MM.1S (cell line): ENCODE data around the gene GOLGA5.
"Not testable (repeated sequence)": the region's sequence is repeated elsewhere in the genome, so short reads cannot be mapped to it uniquely, and the experiment has no call there.

ENCODE experiments used
- DNase-seq: peaks from one replicate; pipeline ENCODE4 v3.0.0-alpha.2; 2015
- H2AFZ ChIP-seq: fragments of 300-600 bp; sonication (generic); 2 replicates; pipeline ENCODE4 v1.6.0; 2016; ENCODE audit warnings: antibody characterized with exemption, low read length
- H3F3A ChIP-seq: fragments of 300-600 bp; sonication (generic); 2 replicates; pipeline ENCODE4 v1.6.1; 2016; ENCODE audit warnings: mild to moderate bottlenecking, antibody characterized with exemption, low read length, moderate library complexity, mixed read lengths; ENCODE audit not compliant: insufficient read depth
- H3K27ac ChIP-seq: fragments of 300-600 bp; sonication (generic); 2 replicates; pipeline ENCODE4 v1.5.1; 2016; ENCODE audit warnings: mild to moderate bottlenecking, low read length
- H3K27me3 ChIP-seq: fragments of 300-600 bp; sonication (generic); replicated peaks from 2 replicates; pipeline ENCODE4 v1.6.0; 2016; ENCODE audit warnings: low read length; ENCODE audit not compliant: insufficient read depth
- H3K36me3 ChIP-seq: fragments of 300-600 bp; sonication (generic); replicated peaks from 2 replicates; pipeline ENCODE4 v1.6.1; 2016; ENCODE audit warnings: mild to moderate bottlenecking, low read length, mixed read lengths; ENCODE audit not compliant: insufficient read depth
- H3K4me1 ChIP-seq: fragments of 300-600 bp; sonication (generic); 2 replicates; pipeline ENCODE4 v1.6.1; 2016; ENCODE audit warnings: low read length, mixed read lengths
- H3K4me2 ChIP-seq: fragments of 300-600 bp; sonication (generic); 2 replicates; pipeline ENCODE4 v1.6.0; 2016; ENCODE audit warnings: low read depth, low read length
- H3K4me3 ChIP-seq: fragments of 300-600 bp; sonication (generic); 2 replicates; pipeline ENCODE4 v1.5.1; 2016; ENCODE audit warnings: low read length, mixed read lengths
- H3K79me2 ChIP-seq: fragments of 300-600 bp; sonication (generic); 2 replicates; pipeline ENCODE4 v1.6.1; 2016; ENCODE audit warnings: mixed run types, low read length, mixed read lengths
- H3K9ac ChIP-seq: fragments of 300-600 bp; sonication (generic); 2 replicates; pipeline ENCODE4 v1.6.1; 2016; ENCODE audit warnings: low read length, mixed read lengths
- H3K9me2 ChIP-seq: fragments of 300-600 bp; sonication (generic); replicated peaks from 2 replicates; pipeline ENCODE4 v1.6.1; 2016; ENCODE audit warnings: mild to moderate bottlenecking, low read length, mixed read lengths; ENCODE audit not compliant: insufficient read depth
- H3K9me3 ChIP-seq: fragments of 300-600 bp; sonication (generic); replicated peaks from 2 replicates; pipeline ENCODE4 v1.6.1; 2016; ENCODE audit warnings: mild to moderate bottlenecking, low read length, mixed read lengths; ENCODE audit not compliant: insufficient read depth
- H4K20me1 ChIP-seq: fragments of 300-600 bp; sonication (generic); 2 replicates; pipeline ENCODE4 v1.6.1; 2016; ENCODE audit warnings: mild to moderate bottlenecking, low read length, moderate library complexity, mixed read lengths; ENCODE audit not compliant: insufficient read depth
- CTCF ChIP-seq: fragments of 300-600 bp; sonication (generic); IDR thresholded peaks from 2 replicates; pipeline ENCODE4 v1.5.1; 2016; ENCODE audit warnings: antibody characterized with exemption, low read length, mixed read lengths
- EZH2 ChIP-seq: fragments of 300-600 bp; sonication (generic); optimal IDR thresholded peaks from 2 replicates; pipeline ENCODE3; 2017; ENCODE audit warnings: low read depth, mild to moderate bottlenecking, antibody characterized with exemption, low read length, mixed read lengths
- EZH2phosphoT487 ChIP-seq: fragments of 300-600 bp; sonication (generic); IDR thresholded peaks from 2 replicates; pipeline ENCODE4 v1.6.1; 2018; ENCODE audit warnings: antibody characterized with exemption, low read length

Gene GOLGA5

GRCh38 chr14:92768795-92769194, 25.3 kb upstream of the GOLGA5 start:
- DNase-seq: peak; percentile 56
- Histone ChIP-seq H3K9ac (peak overlapping the region; percentile 84), H3K4me1 (peaks cover 5% of the 10 kb centered on the region), H3K27me3 (no peaks in the 10 kb centered on the region), H3K27ac (peak overlapping the region; percentile 98), H4K20me1 (no peaks in the 10 kb centered on the region), H3K4me3 (no peak overlapping the region), H3K9me3 (no peaks in the 10 kb centered on the region), H2AFZ (no peak overlapping the region), H3K4me2 (peak overlapping the region; percentile 43; the same call in 1 of the 2 replicates), H3K79me2 (no peaks in the 10 kb centered on the region), H3F3A (peaks cover 6% of the 10 kb centered on the region; the same call in 1 of the 2 replicates), H3K36me3 (no peaks in the 10 kb centered on the region), H3K9me2 (no peaks in the 10 kb centered on the region)
- TF ChIP-seq EZH2: no peak
- no peak for TF ChIP-seq CTCF
- no peak for TF ChIP-seq EZH2phosphoT487

- H3F3A ChIP-seq: peaks cover 12% of the 10 kb centered on the region
- no peaks in the 10 kb centered on the region for H3K27me3 ChIP-seq
- H3K4me2 ChIP-seq: no peak overlapping the region
- peak overlapping the region; percentile 52; the same call in 1 of the 2 replicates for H3K27ac ChIP-seq
- no peaks in the 10 kb centered on the region for H3K9me3 ChIP-seq
- TF ChIP-seq CTCF (no peak), EZH2 (no peak), EZH2phosphoT487 (no peak)
- H3K4me1 ChIP-seq: peaks cover 6% of the 10 kb centered on the region
- DNase-seq: no peak
- H3K9ac ChIP-seq: no peak overlapping the region
- H2AFZ ChIP-seq: no peak overlapping the region
- no peaks in the 10 kb centered on the region for H3K36me3 ChIP-seq
- H3K79me2 ChIP-seq: no peaks in the 10 kb centered on the region
- H3K9me2 ChIP-seq: no peaks in the 10 kb centered on the region
- H4K20me1 ChIP-seq: no peaks in the 10 kb centered on the region
- no peak overlapping the region for H3K4me3 ChIP-seq
Measured at GRCh38 chr14:92770484-92770883, 23.6 kb upstream of the GOLGA5 start.

- no peak overlapping the region for H2AFZ ChIP-seq
- no peaks in the 10 kb centered on the region for H4K20me1 ChIP-seq
- peak overlapping the region; percentile 55; the same call in 1 of the 2 replicates for H3K9ac ChIP-seq
- H3K4me2 ChIP-seq: peak overlapping the region; percentile 24; the same call in 1 of the 2 replicates
- no peaks in the 10 kb centered on the region for H3K79me2 ChIP-seq
- H3K9me3 ChIP-seq: no peaks in the 10 kb centered on the region
- H3K4me1 ChIP-seq: peaks cover 11% of the 10 kb centered on the region
- no peak overlapping the region for H3K4me3 ChIP-seq
- no peaks in the 10 kb centered on the region for H3K9me2 ChIP-seq
- TF ChIP-seq CTCF (no peak), EZH2phosphoT487 (no peak), EZH2 (no peak)
- H3F3A ChIP-seq: peaks cover 13% of the 10 kb centered on the region
- DNase-seq: no peak
- peak overlapping the region; percentile 97 for H3K27ac ChIP-seq
- no peaks in the 10 kb centered on the region for H3K27me3 ChIP-seq
- no peaks in the 10 kb centered on the region for H3K36me3 ChIP-seq
Measured at GRCh38 chr14:92774572-92774971, 19.5 kb upstream of the GOLGA5 start.

- H3K9me2 ChIP-seq, H4K20me1 ChIP-seq, H3K27me3 ChIP-seq, H3K36me3 ChIP-seq, H2AFZ ChIP-seq, H3K4me3 ChIP-seq, H3K79me2 ChIP-seq, H3K9me3 ChIP-seq: not testable (repeated sequence)
- peak; percentile 91 for DNase-seq
- peak overlapping the region; percentile 55 for H3K9ac ChIP-seq
- peaks cover 11% of the 10 kb centered on the region for H3K4me1 ChIP-seq
- H3F3A ChIP-seq: peaks cover 13% of the 10 kb centered on the region
- H3K27ac ChIP-seq: peak overlapping the region; percentile 97
- H3K4me2 ChIP-seq: peak overlapping the region; percentile 24; the same call in 1 of the 2 replicates
Measured at GRCh38 chr14:92775292-92775691, 18.8 kb upstream of the GOLGA5 start.

- H3K4me3 ChIP-seq, H3K27ac ChIP-seq, H3K27me3 ChIP-seq, H3K4me2 ChIP-seq, H2AFZ ChIP-seq, H3K9ac ChIP-seq, H3K79me2 ChIP-seq, H3K9me2 ChIP-seq, H4K20me1 ChIP-seq, H3K9me3 ChIP-seq, DNase-seq, H3K36me3 ChIP-seq: not testable (repeated sequence)
- peaks cover 11% of the 10 kb centered on the region for H3K4me1 ChIP-seq
- peaks cover 10% of the 10 kb centered on the region for H3F3A ChIP-seq
Measured at GRCh38 chr14:92778868-92779565, 15.1 kb upstream of the GOLGA5 start.
